HEK293 (cell line): ENCODE measurements around the gene PLCD3.

ENCODE experiments used
- EGR2 ChIP-seq: fragments of 450-650 bp; formaldehyde crosslinking; IDR thresholded peaks from 2 replicates; pipeline ENCODE4 v1.5.1; 2016; ENCODE audit warnings: low read depth, missing biosample characterization, missing genetic modification characterization
- INSM2 ChIP-seq: fragments of 450-650 bp; formaldehyde crosslinking; IDR thresholded peaks from 2 replicates; pipeline ENCODE4 v1.5.1; 2016; ENCODE audit warnings: missing biosample characterization, missing genetic modification characterization
- KLF8 ChIP-seq: fragments of 450-650 bp; formaldehyde crosslinking; IDR thresholded peaks from 2 replicates; pipeline ENCODE4 v1.5.1; 2016; ENCODE audit warnings: missing biosample characterization, missing genetic modification characterization
- MYNN ChIP-seq: fragments of 450-650 bp; formaldehyde crosslinking; IDR thresholded peaks from 2 replicates; pipeline ENCODE4 v1.5.1; 2016; ENCODE audit warnings: missing biosample characterization, missing genetic modification characterization, borderline replicate concordance
- MZF1 ChIP-seq: fragments of 450-650 bp; formaldehyde crosslinking; IDR thresholded peaks from 2 replicates; pipeline ENCODE4 v1.5.1; 2017; ENCODE audit warnings: missing biosample characterization, missing genetic modification characterization, borderline replicate concordance
- OSR2 ChIP-seq: fragments of 450-650 bp; formaldehyde crosslinking; IDR thresholded peaks from 2 replicates; pipeline ENCODE4 v1.5.1; 2016; ENCODE audit warnings: missing biosample characterization, missing genetic modification characterization
- OVOL3 ChIP-seq: fragments of 450-650 bp; formaldehyde crosslinking; IDR thresholded peaks from 2 replicates; pipeline ENCODE4 v1.5.1; 2016; ENCODE audit warnings: missing biosample characterization, missing genetic modification characterization
- PRDM1 ChIP-seq: fragments of 450-650 bp; formaldehyde crosslinking; IDR thresholded peaks from 2 replicates; pipeline ENCODE4; 2016; ENCODE audit warnings: missing biosample characterization, missing genetic modification characterization
- SCRT1 ChIP-seq: fragments of 450-650 bp; formaldehyde crosslinking; IDR thresholded peaks from 2 replicates; pipeline ENCODE4 v1.5.1; 2016; ENCODE audit warnings: missing biosample characterization, missing genetic modification characterization, borderline replicate concordance
- SP3 ChIP-seq: fragments of 450-650 bp; formaldehyde crosslinking; IDR thresholded peaks from 2 replicates; pipeline ENCODE4 v1.5.1; 2016; ENCODE audit warnings: missing biosample characterization, missing genetic modification characterization
- WT1 ChIP-seq: fragments of 450-650 bp; formaldehyde crosslinking; IDR thresholded peaks from 2 replicates; pipeline ENCODE4 v1.5.1; 2016; ENCODE audit warnings: missing biosample characterization, missing genetic modification characterization
- YY1 ChIP-seq: fragments of 450-650 bp; formaldehyde crosslinking; IDR thresholded peaks from 2 replicates; pipeline ENCODE4 v1.5.1; 2018; ENCODE audit warnings: missing biosample characterization, missing genetic modification characterization
- ZBTB20 ChIP-seq: fragments of 450-650 bp; formaldehyde crosslinking; IDR thresholded peaks from 2 replicates; pipeline ENCODE4 v1.5.1; 2016; ENCODE audit warnings: missing biosample characterization, missing genetic modification characterization
- ZIC2 ChIP-seq: fragments of 450-650 bp; formaldehyde crosslinking; IDR thresholded peaks from 2 replicates; pipeline ENCODE4 v1.5.1; 2016; ENCODE audit warnings: missing biosample characterization, missing genetic modification characterization
- ZNF138 ChIP-seq: fragments of 450-650 bp; formaldehyde crosslinking; IDR thresholded peaks from 2 replicates; pipeline ENCODE4 v1.5.1; 2016; ENCODE audit warnings: missing biosample characterization, missing genetic modification characterization, borderline replicate concordance
- ZNF16 ChIP-seq: fragments of 450-650 bp; formaldehyde crosslinking; IDR thresholded peaks from 2 replicates; pipeline ENCODE4 v1.5.1; 2016; ENCODE audit warnings: low read depth, missing biosample characterization, missing genetic modification characterization
- ZNF239 ChIP-seq: fragments of 450-650 bp; formaldehyde crosslinking; IDR thresholded peaks from 2 replicates; pipeline ENCODE4 v1.5.1; 2016; ENCODE audit warnings: missing biosample characterization, missing genetic modification characterization
- ZNF37A ChIP-seq: fragments of 450-650 bp; IDR thresholded peaks from 2 replicates; pipeline ENCODE4 v1.5.1; 2018; ENCODE audit warnings: missing biosample characterization, missing genetic modification characterization
- ZNF394 ChIP-seq: fragments of 450-650 bp; formaldehyde crosslinking; IDR thresholded peaks from 2 replicates; pipeline ENCODE4 v1.5.1; 2016; ENCODE audit warnings: missing biosample characterization, missing genetic modification characterization, mild to moderate bottlenecking, moderate library complexity, borderline replicate concordance
- ZNF433 ChIP-seq: fragments of 450-650 bp; formaldehyde crosslinking; IDR thresholded peaks from 2 replicates; pipeline ENCODE4 v1.5.1; 2016; ENCODE audit warnings: missing biosample characterization, missing genetic modification characterization, low read depth
- ZNF521 ChIP-seq: fragments of 450-650 bp; formaldehyde crosslinking; IDR thresholded peaks from 2 replicates; pipeline ENCODE4 v1.5.1; 2017; ENCODE audit warnings: missing biosample characterization, mild to moderate bottlenecking, missing genetic modification characterization
- ZNF549 ChIP-seq: fragments of 450-650 bp; IDR thresholded peaks from 2 replicates; pipeline ENCODE4 v1.5.1; 2018; ENCODE audit warnings: missing biosample characterization, missing genetic modification characterization, mild to moderate bottlenecking, inconsistent platforms, moderate library complexity
- ZNF555 ChIP-seq: fragments of 450-650 bp; formaldehyde crosslinking; conservative IDR thresholded peaks from 2 replicates; pipeline ENCODE4 v1.5.1; 2017; ENCODE audit warnings: missing biosample characterization, mild to moderate bottlenecking, missing genetic modification characterization, inconsistent platforms
- ZNF626 ChIP-seq: fragments of 450-650 bp; sonication (Bioruptor Pico); formaldehyde crosslinking; IDR thresholded peaks from 2 replicates; pipeline ENCODE4 v1.5.1; 2018; ENCODE audit warnings: missing biosample characterization, missing genetic modification characterization, inconsistent platforms
- ZNF639 ChIP-seq: fragments of 450-650 bp; formaldehyde crosslinking; IDR thresholded peaks from 2 replicates; pipeline ENCODE4 v1.5.1; 2016; ENCODE audit warnings: missing biosample characterization, missing genetic modification characterization
- ZNF843 ChIP-seq: fragments of 450-650 bp; formaldehyde crosslinking; IDR thresholded peaks from 2 replicates; pipeline ENCODE4 v1.5.1; 2016; ENCODE audit warnings: missing biosample characterization, missing genetic modification characterization
- TF ChIP-seq, protein P1 (sequence below): fragments of 450-650 bp; formaldehyde crosslinking; IDR thresholded peaks from 2 replicates; pipeline ENCODE4 v1.5.1; 2016; ENCODE audit warnings: missing biosample characterization, missing genetic modification characterization, borderline replicate concordance
- TF ChIP-seq, protein P2 (sequence below): fragments of 450-650 bp; IDR thresholded peaks from 2 replicates; pipeline ENCODE4 v1.5.1; 2018; ENCODE audit warnings: missing biosample characterization, missing genetic modification characterization
- TF ChIP-seq, protein P3 (sequence below): fragments of 450-650 bp; formaldehyde crosslinking; IDR thresholded peaks from 2 replicates; pipeline ENCODE4 v1.5.1; 2016; ENCODE audit warnings: missing biosample characterization, missing genetic modification characterization
- TF ChIP-seq, protein P4 (sequence below): fragments of 450-650 bp; formaldehyde crosslinking; IDR thresholded peaks from 2 replicates; pipeline ENCODE4 v1.5.1; 2016; ENCODE audit warnings: missing biosample characterization, missing genetic modification characterization

Gene PLCD3

GRCh38 chr17:45148183-45149036 lies 16.1 kb upstream of the PLCD3 start, which contains the start of gene HEXIM1 (continued):
- TF ChIP-seq ZNF16 (tag by site-specific recombination) = peak; percentile 42; the same call in 1 of the 2 replicates
- no peak for TF ChIP-seq ZNF521 (tag by site-specific recombination)
- TF ChIP-seq, protein P1, sequence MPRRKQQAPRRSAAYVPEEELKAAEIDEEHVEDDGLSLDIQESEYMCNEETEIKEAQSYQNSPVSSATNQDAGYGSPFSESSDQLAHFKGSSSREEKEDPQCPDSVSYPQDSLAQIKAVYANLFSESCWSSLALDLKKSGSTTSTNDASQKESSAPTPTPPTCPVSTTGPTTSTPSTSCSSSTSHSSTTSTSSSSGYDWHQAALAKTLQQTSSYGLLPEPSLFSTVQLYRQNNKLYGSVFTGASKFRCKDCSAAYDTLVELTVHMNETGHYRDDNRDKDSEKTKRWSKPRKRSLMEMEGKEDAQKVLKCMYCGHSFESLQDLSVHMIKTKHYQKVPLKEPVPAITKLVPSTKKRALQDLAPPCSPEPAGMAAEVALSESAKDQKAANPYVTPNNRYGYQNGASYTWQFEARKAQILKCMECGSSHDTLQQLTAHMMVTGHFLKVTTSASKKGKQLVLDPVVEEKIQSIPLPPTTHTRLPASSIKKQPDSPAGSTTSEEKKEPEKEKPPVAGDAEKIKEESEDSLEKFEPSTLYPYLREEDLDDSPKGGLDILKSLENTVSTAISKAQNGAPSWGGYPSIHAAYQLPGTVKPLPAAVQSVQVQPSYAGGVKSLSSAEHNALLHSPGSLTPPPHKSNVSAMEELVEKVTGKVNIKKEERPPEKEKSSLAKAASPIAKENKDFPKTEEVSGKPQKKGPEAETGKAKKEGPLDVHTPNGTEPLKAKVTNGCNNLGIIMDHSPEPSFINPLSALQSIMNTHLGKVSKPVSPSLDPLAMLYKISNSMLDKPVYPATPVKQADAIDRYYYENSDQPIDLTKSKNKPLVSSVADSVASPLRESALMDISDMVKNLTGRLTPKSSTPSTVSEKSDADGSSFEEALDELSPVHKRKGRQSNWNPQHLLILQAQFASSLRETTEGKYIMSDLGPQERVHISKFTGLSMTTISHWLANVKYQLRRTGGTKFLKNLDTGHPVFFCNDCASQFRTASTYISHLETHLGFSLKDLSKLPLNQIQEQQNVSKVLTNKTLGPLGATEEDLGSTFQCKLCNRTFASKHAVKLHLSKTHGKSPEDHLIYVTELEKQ (tag by site-specific recombination) = peak; percentile 95
- peak; percentile 96 for TF ChIP-seq ZNF394 (tag by site-specific recombination)
- TF ChIP-seq ZNF639 = peak; percentile 99
- TF ChIP-seq, protein P2, sequence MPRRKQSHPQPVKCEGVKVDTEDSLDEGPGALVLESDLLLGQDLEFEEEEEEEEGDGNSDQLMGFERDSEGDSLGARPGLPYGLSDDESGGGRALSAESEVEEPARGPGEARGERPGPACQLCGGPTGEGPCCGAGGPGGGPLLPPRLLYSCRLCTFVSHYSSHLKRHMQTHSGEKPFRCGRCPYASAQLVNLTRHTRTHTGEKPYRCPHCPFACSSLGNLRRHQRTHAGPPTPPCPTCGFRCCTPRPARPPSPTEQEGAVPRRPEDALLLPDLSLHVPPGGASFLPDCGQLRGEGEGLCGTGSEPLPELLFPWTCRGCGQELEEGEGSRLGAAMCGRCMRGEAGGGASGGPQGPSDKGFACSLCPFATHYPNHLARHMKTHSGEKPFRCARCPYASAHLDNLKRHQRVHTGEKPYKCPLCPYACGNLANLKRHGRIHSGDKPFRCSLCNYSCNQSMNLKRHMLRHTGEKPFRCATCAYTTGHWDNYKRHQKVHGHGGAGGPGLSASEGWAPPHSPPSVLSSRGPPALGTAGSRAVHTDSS (tag by site-specific recombination) = peak; percentile 77
- no peak; the same call in 1 of the 2 replicates for TF ChIP-seq SCRT1 (tag by site-specific recombination)
- peak; percentile 91 for TF ChIP-seq ZNF239 (tag by site-specific recombination)
- TF ChIP-seq ZNF433 (tag by site-specific recombination) = 0 out of 2 replicates have a peak, but pooled peaks have one; percentile 19
- TF ChIP-seq ZNF138 (tag by site-specific recombination) = no peak
- peak; percentile 96 for TF ChIP-seq ZNF843 (tag by site-specific recombination)
- TF ChIP-seq EGR2 (tag by site-specific recombination) = peak; percentile 98
- peak; percentile 61 for TF ChIP-seq ZIC2 (tag by site-specific recombination)
- TF ChIP-seq, protein P3, sequence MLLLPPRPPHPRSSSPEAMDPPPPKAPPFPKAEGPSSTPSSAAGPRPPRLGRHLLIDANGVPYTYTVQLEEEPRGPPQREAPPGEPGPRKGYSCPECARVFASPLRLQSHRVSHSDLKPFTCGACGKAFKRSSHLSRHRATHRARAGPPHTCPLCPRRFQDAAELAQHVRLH (tag by site-specific recombination) = peak; percentile 97
- peak; percentile 93 for TF ChIP-seq OVOL3
- TF ChIP-seq YY1 = peak; percentile 80
- peak; percentile 43; the same call in 1 of the 2 replicates for TF ChIP-seq PRDM1
- peak; percentile 95 for TF ChIP-seq WT1
- TF ChIP-seq MZF1 (tag by site-specific recombination) = peak; percentile 90; the same call in 1 of the 2 replicates
- TF ChIP-seq ZBTB20 (tag by site-specific recombination) = peak; percentile 67; the same call in 1 of the 2 replicates
- no peak for TF ChIP-seq ZNF549 (tag by site-specific recombination)
- no peak for TF ChIP-seq ZNF37A
- no peak for TF ChIP-seq ZNF555 (tag by site-specific recombination)
- TF ChIP-seq INSM2 (tag by site-specific recombination) = peak; percentile 97
- peak; percentile 99 for TF ChIP-seq KLF8
- TF ChIP-seq MYNN (tag by site-specific recombination) = 0 out of 2 replicates have a peak, but pooled peaks have one; percentile 66
- peak; percentile 98 for TF ChIP-seq SP3
- peak; percentile 36; the same call in 1 of the 2 replicates for TF ChIP-seq OSR2
- TF ChIP-seq ZNF626 (tag by site-specific recombination) = no peak
- TF ChIP-seq, protein P4, sequence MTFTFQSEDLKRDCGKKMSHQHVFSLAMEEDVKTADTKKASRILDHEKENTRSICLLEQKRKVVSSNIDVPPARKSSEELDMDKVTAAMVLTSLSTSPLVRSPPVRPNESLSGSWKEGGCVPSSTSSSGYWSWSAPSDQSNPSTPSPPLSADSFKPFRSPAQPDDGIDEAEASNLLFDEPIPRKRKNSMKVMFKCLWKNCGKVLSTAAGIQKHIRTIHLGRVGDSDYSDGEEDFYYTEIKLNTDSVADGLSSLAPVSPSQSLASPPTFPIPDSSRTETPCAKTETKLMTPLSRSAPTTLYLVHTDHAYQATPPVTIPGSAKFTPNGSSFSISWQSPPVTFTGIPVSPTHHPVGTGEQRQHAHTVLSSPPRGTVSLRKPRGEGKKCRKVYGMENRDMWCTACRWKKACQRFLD = no peak
